Mesothelial cell of epicardium (in vitro differentiated cells): Measurements from ENCODE around the gene CBLIF. TPM values are rescaled to one million over a fixed set of nuclear protein-coding genes. Genes with fewer than 3 reads are reported as not detected.
"Not testable (repeated sequence)": the region's sequence is repeated elsewhere in the genome, so short reads cannot be mapped to it uniquely, and the experiment has no call there.

ENCODE experiments used
- DNase-seq, 2 experiments: peaks; one replicate each; pipeline ENCODE4 v3.0.0; 2021; ENCODE audit warnings: low spot score in 2 of 2; ENCODE audit not compliant: unreplicated experiment in 2 of 2
- H3K27ac Mint-ChIP-seq: 2 replicates; pipeline ENCODE4 v1.8.0; 2021; ENCODE audit warnings: mixed read lengths
- H3K27me3 Mint-ChIP-seq: 2 replicates; pipeline ENCODE4 v1.8.0; 2021; ENCODE audit warnings: low read depth, mixed read lengths
- H3K36me3 Mint-ChIP-seq: 2 replicates; pipeline ENCODE4 v1.8.0; 2021; ENCODE audit warnings: mixed read lengths
- H3K4me1 Mint-ChIP-seq: 2 replicates; pipeline ENCODE4 v1.8.0; 2021; ENCODE audit warnings: mixed read lengths
- H3K4me3 Mint-ChIP-seq: 2 replicates; pipeline ENCODE4 v1.8.0; 2021; ENCODE audit warnings: mild to moderate bottlenecking, moderate library complexity, mixed read lengths
- H3K9me3 Mint-ChIP-seq: 2 replicates; pipeline ENCODE4 v1.8.0; 2021; ENCODE audit warnings: mixed read lengths
- CTCF ChIP-seq: fragments of 200-600 bp; sonication (generic); IDR thresholded peaks from one replicate; pipeline ENCODE4 v1.5.0; 2021; ENCODE audit warnings: antibody characterized with exemption; ENCODE audit not compliant: unreplicated experiment
- total RNA-seq: library from RNA; stranded (reverse); gene quantifications from 3 replicates; pipeline ENCODE4 v1.2.1, GENCODE V29; 2021

CBLIF gene
- total RNA-seq, 1 donor from 2014 or later, result not detected

GRCh38 chr11:59857439-59858434 is 12.4 kb upstream of the CBLIF start:
- H3K27ac Mint-ChIP-seq, result no peak overlapping the region

GRCh38 chr11:59854871-59855270 is 9.6 kb upstream of the CBLIF start:
- Mint-ChIP-seq H3K4me3 (no peak overlapping the region), H3K27ac (no peak overlapping the region), H3K27me3 (no peaks in the 10 kb centered on the region), H3K4me1 (no peaks in the 10 kb centered on the region), H3K9me3 (peaks cover 3% of the 10 kb centered on the region), H3K36me3 (no peaks in the 10 kb centered on the region)
- TF ChIP-seq CTCF, result no peak
- DNase-seq, result no peak

More at GRCh38 chr11:59857439-59858434, 12.4 kb upstream of the CBLIF start:
- no peaks in the 10 kb centered on the region for H3K36me3 Mint-ChIP-seq
- H3K9me3 Mint-ChIP-seq, result no peaks in the 10 kb centered on the region
- no peak for DNase-seq
- H3K4me3 Mint-ChIP-seq, result no peak overlapping the region
- no peak for TF ChIP-seq CTCF
- no peaks in the 10 kb centered on the region for H3K27me3 Mint-ChIP-seq
- no peaks in the 10 kb centered on the region for H3K4me1 Mint-ChIP-seq

GRCh38 chr11:59851416-59851815 is 6.1 kb upstream of the CBLIF start:
- H3K4me1 Mint-ChIP-seq, DNase-seq, H3K9me3 Mint-ChIP-seq, H3K36me3 Mint-ChIP-seq, H3K27ac Mint-ChIP-seq, H3K4me3 Mint-ChIP-seq, H3K27me3 Mint-ChIP-seq: not testable (repeated sequence)

- H3K36me3 Mint-ChIP-seq, H3K4me1 Mint-ChIP-seq, H3K27ac Mint-ChIP-seq, H3K4me3 Mint-ChIP-seq, H3K27me3 Mint-ChIP-seq, H3K9me3 Mint-ChIP-seq, DNase-seq: not testable (repeated sequence)
Observed at GRCh38 chr11:59849551-59849950, 4.3 kb upstream of the CBLIF start.

- H3K9me3 Mint-ChIP-seq, result peaks cover 3% of the 10 kb centered on the region
- H3K27me3 Mint-ChIP-seq, result no peaks in the 10 kb centered on the region
- no peaks in the 10 kb centered on the region for H3K36me3 Mint-ChIP-seq
- TF ChIP-seq CTCF, result no peak
- no peak overlapping the region for H3K27ac Mint-ChIP-seq
- no peak overlapping the region for H3K4me3 Mint-ChIP-seq
- no peak for DNase-seq
- no peaks in the 10 kb centered on the region for H3K4me1 Mint-ChIP-seq
Observed at GRCh38 chr11:59849129-59849528, 3.8 kb upstream of the CBLIF start.

- not testable (repeated sequence) for H3K27ac Mint-ChIP-seq, H3K36me3 Mint-ChIP-seq, H3K27me3 Mint-ChIP-seq, DNase-seq, H3K4me1 Mint-ChIP-seq, H3K9me3 Mint-ChIP-seq, H3K4me3 Mint-ChIP-seq
Observed at GRCh38 chr11:59848439-59848838, 3.1 kb upstream of the CBLIF start.

- Mint-ChIP-seq H3K27ac (no peak overlapping the region), H3K4me3 (no peak overlapping the region), H3K27me3 (no peaks in the 10 kb centered on the region), H3K9me3 (peaks cover 3% of the 10 kb centered on the region), H3K4me1 (no peaks in the 10 kb centered on the region), H3K36me3 (no peaks in the 10 kb centered on the region)
- TF ChIP-seq CTCF, result no peak
- DNase-seq, result no peak
Observed at GRCh38 chr11:59847626-59848025, 2.3 kb upstream of the CBLIF start.
